Lower lobe of right lung (tissue), 2 donors: Measurements from ENCODE around the gene UXT. TPM values are rescaled to one million over a fixed set of nuclear protein-coding genes. Genes with fewer than 3 reads are reported as not detected.

Experiments
- ATAC-seq, 2 donors: fragments of 200-7000 bp; cut with Tn5 transposase; one replicate each; pipeline ENCODE4 v1.9.1; 2020 to 2022; ENCODE audit warnings: mild to moderate bottlenecking in 2 of 2, moderate library complexity in 2 of 2
- DNase-seq: peaks from one replicate; pipeline ENCODE4 v3.0.0-alpha.2; 2020
- H3K27ac ChIP-seq: fragments of 200-600 bp; one replicate; pipeline ENCODE4 v1.8.0; 2022
- H3K27me3 ChIP-seq: fragments of 200-600 bp; one replicate; pipeline ENCODE4 v1.8.0; 2022; ENCODE audit warnings: low read depth
- H3K36me3 ChIP-seq: fragments of 200-600 bp; one replicate; pipeline ENCODE4 v1.8.0; 2022; ENCODE audit warnings: mild to moderate bottlenecking
- H3K4me1 ChIP-seq: fragments of 200-600 bp; one replicate; pipeline ENCODE4 v1.8.0; 2022
- H3K4me3 ChIP-seq: fragments of 200-600 bp; one replicate; pipeline ENCODE4 v1.8.0; 2022; ENCODE audit warnings: mild to moderate bottlenecking
- H3K9me3 ChIP-seq: fragments of 200-600 bp; one replicate; pipeline ENCODE4 v1.8.0; 2022
- intact Hi-C: fragments of 100-400 bp; cut with DNase I; formaldehyde crosslinking; loops from one replicate; pipeline ENCODE4 v1.11.0; 2022
- total RNA-seq: library from RNA; stranded (reverse); fragmentation: NEBNext Ultra II Directional; extraction: Animal tissue kit (Norgen Biotek cat#: 25700); gene quantifications from one replicate; pipeline ENCODE4 v1.2.1, GENCODE V29; 2021
- TF ChIP-seq, protein P1 (sequence below): fragments of 200-600 bp; IDR thresholded peaks from one replicate; pipeline ENCODE4 v1.8.0; 2022; ENCODE audit warnings: antibody characterized with exemption, mild to moderate bottlenecking
- donor health status: DM: no; HTN: yes; CAD: no; lungs with severe emphysema.

UXT gene
- total RNA-seq, 1 donor from 2014 or later = 85.5 TPM

- H3K27me3 ChIP-seq = no peaks in the 10 kb centered on the region
- peaks cover 53% of the 10 kb centered on the region for H3K36me3 ChIP-seq
- H3K4me1 ChIP-seq = no peaks in the 10 kb centered on the region
- TF ChIP-seq, protein P1, sequence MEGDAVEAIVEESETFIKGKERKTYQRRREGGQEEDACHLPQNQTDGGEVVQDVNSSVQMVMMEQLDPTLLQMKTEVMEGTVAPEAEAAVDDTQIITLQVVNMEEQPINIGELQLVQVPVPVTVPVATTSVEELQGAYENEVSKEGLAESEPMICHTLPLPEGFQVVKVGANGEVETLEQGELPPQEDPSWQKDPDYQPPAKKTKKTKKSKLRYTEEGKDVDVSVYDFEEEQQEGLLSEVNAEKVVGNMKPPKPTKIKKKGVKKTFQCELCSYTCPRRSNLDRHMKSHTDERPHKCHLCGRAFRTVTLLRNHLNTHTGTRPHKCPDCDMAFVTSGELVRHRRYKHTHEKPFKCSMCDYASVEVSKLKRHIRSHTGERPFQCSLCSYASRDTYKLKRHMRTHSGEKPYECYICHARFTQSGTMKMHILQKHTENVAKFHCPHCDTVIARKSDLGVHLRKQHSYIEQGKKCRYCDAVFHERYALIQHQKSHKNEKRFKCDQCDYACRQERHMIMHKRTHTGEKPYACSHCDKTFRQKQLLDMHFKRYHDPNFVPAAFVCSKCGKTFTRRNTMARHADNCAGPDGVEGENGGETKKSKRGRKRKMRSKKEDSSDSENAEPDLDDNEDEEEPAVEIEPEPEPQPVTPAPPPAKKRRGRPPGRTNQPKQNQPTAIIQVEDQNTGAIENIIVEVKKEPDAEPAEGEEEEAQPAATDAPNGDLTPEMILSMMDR = no peak
- H3K9me3 ChIP-seq = no peaks in the 10 kb centered on the region
- intact Hi-C loops = no loop called here
- peak; percentile 96 to 97 for ATAC-seq
- peak overlapping the region; percentile 47 for H3K4me3 ChIP-seq
- peak; percentile 83 for DNase-seq
- no peak overlapping the region for H3K27ac ChIP-seq
Observed at GRCh38 chrX:47637546-47638195, 21.3 kb downstream of the UXT start.

- H3K27me3 ChIP-seq = no peaks in the 10 kb centered on the region
- TF ChIP-seq, protein P1 = no peak
- H3K27ac ChIP-seq = no peak overlapping the region
- no peak overlapping the region for H3K4me3 ChIP-seq
- intact Hi-C loops = no loop called here
- no peak for ATAC-seq
- no peak for DNase-seq
- H3K9me3 ChIP-seq = no peaks in the 10 kb centered on the region
- peaks cover 37% of the 10 kb centered on the region for H3K36me3 ChIP-seq
- H3K4me1 ChIP-seq = no peaks in the 10 kb centered on the region
Observed at GRCh38 chrX:47634871-47635575, 24.0 kb downstream of the UXT start.

GRCh38 chrX:47633689-47634590, 25.0 kb downstream of the UXT start:
- DNase-seq (no peak), ATAC-seq (no peak)
- H3K4me3 ChIP-seq = no peak overlapping the region
- no peaks in the 10 kb centered on the region for H3K27me3 ChIP-seq
- H3K36me3 ChIP-seq = peaks cover 28% of the 10 kb centered on the region
- no peaks in the 10 kb centered on the region for H3K4me1 ChIP-seq
- TF ChIP-seq, protein P1 = no peak
- intact Hi-C loops = no loop called here
- no peaks in the 10 kb centered on the region for H3K9me3 ChIP-seq
- H3K27ac ChIP-seq = no peak overlapping the region

DNA sequence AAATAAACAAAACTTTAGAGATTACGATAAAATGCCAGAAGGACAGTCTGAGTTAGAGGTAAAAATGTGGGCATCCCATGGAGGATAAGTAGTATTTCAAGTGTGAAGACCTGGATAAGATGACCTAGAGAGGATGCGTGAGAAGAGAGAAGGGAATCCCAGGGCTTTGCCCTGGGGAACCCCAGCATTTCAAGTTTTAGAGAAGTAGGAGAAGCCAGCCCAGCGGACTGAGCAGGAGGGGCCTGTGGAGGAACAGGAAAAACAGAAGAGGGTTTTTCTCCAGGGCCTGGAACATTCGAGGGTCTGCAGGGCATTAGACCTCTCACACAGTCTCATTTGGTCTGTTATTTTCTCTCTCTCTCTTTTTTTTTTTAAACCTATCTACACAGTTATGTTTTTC, 26.3 kb downstream of the UXT start:
- TF ChIP-seq, protein P1 = no peak
- intact Hi-C loops = no loop called here

DNA sequence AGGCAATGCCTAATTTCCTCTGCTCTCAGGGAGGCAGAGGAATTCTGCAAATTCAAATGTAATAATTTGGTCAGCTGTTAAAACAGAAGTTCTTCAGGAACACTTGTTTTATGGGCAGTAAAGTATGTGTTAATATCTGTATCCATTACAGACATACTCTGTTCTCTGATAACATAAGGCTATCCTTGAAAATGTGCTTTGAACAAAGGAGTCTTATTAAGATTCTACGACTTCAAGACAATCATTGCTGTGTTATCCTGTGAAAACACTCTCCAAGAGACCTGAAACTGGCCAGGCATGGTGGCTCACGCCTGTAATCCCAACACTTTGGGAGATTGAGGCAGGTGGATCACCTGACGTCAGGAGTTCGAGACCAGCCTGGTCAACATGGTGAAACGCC, 27.3 kb downstream of the UXT start:
- Histone ChIP-seq H3K9me3 (no peaks in the 10 kb centered on the region), H3K4me3 (no peak overlapping the region), H3K27ac (no peak overlapping the region), H3K36me3 (peaks cover 13% of the 10 kb centered on the region), H3K27me3 (no peaks in the 10 kb centered on the region), H3K4me1 (no peaks in the 10 kb centered on the region)
- no peak for DNase-seq
- TF ChIP-seq, protein P1 = no peak
- no peak for ATAC-seq
- intact Hi-C loops = no loop called here

More for the DNA sequence above, 26.3 kb downstream of the UXT start:
- ATAC-seq (no peak), DNase-seq (no peak)
- Histone ChIP-seq H3K27me3 (no peaks in the 10 kb centered on the region), H3K4me3 (no peak overlapping the region), H3K4me1 (no peaks in the 10 kb centered on the region), H3K9me3 (no peaks in the 10 kb centered on the region), H3K36me3 (peaks cover 18% of the 10 kb centered on the region), H3K27ac (no peak overlapping the region)
